GM19468 (cell line): Measurements from ENCODE around the gene SYNJ2.

Experiments
- ATAC-seq: cut with Tn5 transposase; IDR thresholded peaks from one replicate; pipeline ENCODE4 v1.9.1; 2021; ENCODE audit warnings: mild to moderate bottlenecking, moderate library complexity, moderate number of reproducible peaks; ENCODE audit not compliant: unreplicated experiment; ENCODE audit errors: extremely low read depth

Gene SYNJ2

DNA sequence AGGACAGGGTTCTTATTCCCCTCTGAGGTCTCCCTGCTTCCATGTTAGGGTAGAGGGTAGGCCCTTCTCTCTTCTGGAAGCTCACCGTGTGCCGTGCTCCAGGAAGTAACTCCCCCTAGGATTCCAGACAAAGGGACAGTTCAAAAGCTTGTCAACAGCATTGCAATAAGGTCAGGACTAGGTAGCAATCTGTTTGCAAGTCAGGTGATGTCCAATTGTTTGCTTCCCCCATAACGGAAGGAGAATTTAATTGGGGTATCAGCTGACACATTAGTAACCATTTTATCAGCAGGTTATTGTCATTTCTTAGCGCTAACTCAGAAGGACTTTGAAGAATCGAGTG is 41.9 kb downstream of the SYNJ2 start:
- ATAC-seq = no peak

DNA sequence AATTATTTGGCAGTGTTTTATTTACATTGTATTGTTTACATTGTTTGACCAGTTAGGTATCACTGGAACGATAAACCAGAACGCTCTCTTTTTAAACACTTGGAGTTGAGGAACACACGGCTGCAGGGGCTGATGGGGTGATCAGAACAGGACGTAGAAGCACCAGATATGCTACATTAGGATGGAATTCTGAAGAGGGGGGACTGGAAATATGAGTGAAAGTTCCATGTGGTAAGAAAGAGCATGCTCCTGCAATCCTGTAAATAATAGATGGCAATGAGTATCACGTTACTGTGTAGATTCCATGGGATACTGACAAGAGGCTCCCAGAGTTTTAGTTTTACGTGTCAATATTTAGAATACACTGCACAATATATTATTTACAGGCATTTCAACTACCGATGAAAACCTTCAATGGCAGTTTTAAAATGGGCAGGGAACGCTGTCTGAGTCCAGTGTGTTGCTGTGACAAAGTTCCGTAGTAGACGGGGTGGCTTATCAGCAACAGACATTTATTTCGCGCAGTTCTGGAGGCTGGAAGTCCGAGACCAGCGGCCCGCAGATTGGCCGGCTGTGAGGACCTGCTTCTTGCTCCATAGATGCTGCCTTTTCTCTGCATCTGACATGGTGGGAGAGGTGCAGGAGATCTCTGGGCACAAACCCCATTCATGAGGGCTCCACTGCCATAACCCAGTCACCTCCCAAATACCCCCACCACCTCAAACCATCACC is 43.1 kb downstream of the SYNJ2 start:
- no peak for ATAC-seq

DNA sequence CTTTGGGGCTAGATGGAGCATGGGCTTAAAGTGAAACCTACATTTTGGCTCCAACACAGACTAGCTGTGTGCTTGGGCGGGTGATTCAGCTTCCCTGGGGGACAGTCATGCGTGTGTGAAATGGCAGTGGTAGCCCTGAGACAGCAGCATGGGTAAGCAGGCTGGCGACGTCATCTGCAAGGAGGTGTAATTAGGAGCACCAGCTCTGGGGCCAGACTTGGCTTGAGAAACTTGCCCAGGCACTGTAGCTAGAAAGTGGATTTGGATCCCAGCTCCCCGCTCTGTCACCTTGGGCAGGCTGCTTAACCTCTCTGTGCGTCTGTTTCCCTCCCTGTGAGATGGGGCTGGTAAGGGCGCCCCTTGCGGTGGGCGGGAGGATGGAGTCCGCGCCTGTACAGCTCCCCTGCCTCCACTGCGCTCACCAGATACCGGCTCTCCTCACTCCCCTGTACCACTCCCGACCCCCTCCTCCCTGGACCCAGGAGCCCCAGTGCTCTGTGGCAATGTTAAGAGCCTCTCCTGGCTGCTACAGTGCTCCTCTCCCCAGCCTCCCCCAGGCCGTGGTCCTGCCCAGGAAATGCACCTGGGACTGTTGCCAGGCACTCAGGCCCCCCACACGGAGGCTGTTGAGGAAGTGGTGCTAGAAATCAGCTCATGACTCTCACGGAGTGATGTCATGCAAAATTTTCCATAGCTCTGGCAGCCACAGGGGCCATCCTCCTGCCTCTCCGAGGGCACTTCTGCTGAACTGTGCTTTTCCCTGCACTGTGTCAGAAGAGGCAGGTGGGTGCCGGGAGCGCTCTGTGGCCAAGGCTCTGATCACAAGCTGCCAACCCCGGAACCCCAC is 44.6 kb downstream of the SYNJ2 start:
- ATAC-seq = peak; percentile 68

DNA sequence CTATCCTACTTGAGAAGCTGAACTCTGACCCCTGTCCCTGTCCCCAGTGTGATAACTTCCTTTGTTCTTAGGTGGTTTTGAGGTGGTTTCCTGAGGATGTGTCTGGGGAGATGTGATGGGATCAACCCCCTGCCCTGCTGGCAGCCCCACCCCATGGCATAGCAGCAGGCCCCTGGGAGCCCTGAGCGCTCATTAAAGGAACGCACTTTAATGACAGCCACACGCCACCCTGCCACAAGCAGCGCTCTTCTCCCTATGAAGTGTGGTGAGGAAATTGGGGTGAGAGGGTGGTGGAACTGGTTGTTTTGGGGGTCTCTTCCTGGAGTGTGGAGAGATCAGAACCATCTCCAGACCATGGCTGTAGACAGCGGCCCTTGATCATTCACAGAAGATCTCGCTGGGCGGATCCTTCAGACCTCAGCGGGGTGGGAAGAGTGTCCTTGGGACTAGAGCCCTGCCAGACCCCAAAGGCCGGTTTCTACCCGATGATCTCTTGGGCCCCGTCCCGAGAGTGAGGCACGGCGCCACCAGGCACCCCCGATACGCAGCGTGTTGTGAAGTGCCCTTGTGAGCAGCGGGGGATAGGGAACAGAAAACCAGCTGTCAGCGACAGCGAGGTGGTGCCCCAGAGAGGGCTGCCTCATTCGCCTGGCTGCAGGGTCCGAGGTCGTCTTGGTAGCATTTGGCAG is 45.4 kb downstream of the SYNJ2 start:
- no peak for ATAC-seq

DNA sequence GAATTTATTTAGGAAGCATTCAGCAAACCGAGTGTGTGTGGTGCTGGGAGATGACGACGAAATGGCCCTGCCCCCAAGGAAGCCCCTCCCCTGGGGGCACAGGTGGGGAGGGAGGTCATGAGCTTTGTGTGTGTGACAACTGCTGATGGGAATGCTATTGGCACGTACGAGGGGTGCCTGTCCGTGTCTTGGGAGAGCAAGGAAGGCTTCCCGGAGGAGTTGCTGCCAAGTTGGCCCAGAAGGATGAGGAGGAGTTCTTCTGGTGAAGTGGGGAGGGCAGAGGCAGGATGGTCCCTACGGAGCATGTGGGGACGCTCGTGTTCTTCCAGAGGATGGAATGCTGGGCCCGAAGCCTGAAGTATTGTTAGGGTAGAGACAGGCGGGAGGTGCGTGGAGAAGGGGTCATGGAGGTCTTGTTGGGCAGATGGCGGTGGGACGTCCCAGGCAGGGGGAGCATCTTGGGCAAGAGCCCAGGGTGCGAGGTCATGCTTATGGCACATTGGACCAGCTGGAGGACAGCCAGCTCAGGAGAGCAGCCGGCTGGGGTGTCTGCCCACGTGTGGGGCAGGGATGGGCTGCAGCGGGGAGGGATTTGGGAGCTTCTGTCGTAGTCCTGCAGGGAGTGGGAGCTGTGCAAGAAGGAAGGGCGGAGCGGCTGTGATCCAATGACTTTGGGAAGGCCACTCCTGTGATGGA is 46.1 kb downstream of the SYNJ2 start:
- ATAC-seq = no peak

DNA sequence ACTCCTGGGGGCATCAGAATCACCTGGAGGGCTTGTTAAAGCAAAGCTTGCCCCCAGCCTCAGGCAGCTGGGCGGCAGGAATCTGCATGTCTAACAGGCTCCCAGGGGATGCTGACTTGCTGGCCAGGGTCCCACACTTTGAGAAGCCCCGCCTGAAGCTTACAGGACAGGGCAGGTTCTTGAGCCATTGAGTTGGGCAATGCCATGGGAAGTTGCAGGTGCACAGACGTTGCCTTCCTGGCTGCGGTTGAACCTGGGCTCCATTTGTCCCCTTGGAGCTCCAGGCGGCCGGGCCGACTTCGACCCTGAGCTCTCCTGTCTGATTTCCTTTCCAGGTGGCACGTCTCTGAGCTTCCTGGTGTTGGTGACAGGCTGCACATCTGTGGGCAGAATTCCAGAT is 46.8 kb downstream of the SYNJ2 start:
- ATAC-seq = no peak

DNA sequence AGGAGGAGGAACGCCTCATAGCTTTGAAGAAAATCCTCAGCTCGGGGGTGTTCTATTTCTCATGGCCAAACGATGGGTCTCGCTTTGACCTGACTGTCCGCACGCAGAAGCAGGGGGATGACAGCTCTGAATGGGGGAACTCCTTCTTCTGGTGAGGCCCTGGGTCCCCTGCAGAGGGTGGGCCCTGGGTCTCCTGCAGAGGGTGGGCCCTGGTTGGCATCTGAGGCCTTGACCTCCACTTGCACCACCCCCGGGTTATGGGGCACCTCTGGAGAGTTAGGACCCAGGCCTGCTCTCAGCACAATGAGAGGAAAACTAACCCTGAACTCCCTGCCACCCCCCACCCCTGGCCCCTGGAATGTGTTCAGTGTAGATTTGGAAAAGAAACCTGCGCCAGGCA is 47.2 kb downstream of the SYNJ2 start:
- no peak for ATAC-seq

DNA sequence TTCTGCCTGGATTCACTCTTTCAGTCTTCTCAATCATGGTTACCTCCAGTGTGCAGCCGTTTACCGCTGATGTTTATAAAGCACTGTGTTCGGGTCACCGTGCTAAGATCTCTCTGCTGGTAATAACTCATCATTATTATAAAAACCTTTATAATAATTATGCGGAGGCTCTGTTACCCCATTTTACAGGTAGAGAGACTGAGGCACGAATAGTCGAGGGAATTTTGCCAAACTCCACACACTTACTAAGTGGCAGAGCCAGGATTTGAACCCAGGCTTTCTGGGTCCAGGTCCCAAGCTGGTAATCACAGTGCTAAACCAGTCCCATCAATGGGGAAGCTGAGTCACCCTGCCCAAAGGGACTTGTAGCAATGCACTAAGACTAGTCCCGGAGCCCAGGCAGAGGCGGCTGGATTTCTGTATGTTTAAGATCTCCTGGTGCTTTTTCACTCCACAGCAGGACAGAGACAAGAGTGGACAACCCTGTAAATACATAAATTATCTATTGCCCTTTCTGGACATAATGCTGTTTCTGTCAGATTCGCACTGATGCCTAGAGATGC is 48.1 kb downstream of the SYNJ2 start:
- no peak for ATAC-seq

DNA sequence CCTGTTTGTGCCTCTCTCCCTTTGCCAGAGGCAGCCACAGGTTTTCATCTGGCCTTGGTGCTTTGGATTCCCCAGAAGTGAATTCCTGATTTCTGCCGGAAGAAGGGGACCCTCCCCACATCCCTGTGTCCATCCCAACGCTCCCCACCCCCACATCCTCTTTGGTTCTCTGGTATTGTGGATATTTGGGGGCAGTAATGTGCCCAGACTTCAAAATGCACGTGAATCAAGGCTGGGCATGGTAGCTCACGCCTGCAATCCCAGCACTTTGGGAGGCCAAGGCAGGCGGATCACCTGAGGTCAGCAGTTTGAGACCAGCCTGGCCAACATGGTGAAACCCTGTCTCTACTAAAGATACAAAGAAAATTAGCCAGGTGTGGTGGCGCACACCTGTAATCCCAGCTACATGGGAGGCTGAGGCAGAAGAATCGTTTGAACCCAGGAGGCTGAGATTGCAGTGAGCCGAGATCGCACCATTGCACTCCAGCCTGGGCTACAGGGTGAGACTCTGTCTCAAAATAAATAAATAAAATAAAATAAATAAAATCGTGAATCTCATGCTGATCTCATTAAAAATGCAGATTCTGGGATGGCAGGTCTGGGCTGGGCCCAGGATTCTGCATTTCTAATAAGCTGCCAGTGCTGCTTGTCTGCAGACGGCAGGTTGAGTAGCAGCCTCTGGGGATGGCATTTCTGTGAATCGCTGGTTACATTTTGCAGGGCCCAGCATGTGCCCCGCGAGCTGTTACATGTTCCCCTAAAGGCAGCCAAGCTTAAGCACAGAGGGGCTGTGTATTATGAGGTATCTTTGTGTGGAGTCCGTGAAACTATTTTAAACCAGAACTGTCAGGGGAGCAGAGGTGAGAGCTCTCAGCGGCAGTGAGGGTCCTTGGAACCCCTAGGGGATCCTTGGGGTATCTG is 49.0 kb downstream of the SYNJ2 start:
- ATAC-seq = no peak

DNA sequence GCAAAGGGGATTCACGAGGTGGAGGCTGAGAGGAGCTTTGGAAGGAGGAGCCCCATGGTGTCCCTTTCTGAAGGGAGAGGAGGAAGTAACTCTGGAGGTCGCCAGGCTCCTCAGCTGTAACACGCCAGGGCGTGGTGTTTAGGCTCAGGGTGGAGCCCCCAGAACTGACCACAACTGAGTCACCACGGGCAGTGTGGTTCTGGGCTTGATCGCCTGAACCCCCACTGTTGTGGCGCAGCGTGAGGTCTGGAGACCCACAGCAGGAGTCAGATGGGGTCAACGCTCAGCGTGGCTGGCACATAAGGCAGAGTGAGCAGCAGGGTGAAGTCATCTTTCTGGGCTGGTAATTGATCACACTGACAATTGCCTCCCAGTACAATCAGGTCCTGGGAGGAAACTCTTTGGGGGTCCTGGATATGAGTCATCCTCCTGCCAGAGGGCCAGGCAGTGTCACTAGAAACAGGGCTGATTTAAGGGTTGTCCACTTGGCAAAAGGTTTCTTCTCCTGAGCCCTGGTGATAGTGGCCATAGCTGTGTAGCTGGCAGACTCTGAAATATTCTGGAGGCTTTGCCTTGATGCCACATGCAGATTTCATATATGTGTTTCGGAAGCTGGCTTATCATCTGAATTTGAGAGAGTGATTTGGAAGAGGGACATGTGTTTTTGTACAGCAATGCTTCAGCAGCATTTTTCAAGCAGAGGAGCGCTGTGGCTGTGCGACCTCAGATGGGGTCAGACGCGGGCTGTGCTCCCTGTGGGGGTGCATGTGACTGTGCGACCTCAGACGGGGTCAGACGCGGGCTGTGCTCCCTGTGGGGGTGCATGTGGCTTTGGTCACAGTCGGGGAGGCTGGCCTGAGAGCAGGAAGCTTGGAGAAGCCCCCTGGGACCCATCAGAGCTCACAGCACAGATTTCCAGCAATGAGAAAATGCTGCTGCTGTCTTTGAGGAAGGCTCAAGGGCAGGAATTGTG is 50.0 kb downstream of the SYNJ2 start:
- peak; percentile 35 for ATAC-seq

DNA sequence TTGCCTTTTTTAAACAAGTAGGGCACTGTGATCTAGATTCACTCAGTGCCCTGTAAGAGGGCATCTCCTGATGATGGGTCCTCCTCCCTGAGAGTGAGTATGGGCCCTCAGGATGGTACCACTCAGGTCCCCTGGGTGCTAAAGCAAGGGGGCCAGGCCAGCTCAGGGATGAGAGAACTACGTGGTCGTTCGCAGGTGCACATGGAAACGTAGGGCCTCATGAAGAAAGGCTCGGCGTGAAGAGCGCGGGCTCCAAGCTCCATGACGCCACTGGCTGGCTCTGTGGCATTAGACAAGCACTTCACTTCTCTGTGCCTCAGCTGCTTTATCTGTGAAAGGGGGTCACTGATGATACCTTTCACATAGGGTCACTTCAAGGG is 50.7 kb downstream of the SYNJ2 start:
- ATAC-seq = no peak

DNA sequence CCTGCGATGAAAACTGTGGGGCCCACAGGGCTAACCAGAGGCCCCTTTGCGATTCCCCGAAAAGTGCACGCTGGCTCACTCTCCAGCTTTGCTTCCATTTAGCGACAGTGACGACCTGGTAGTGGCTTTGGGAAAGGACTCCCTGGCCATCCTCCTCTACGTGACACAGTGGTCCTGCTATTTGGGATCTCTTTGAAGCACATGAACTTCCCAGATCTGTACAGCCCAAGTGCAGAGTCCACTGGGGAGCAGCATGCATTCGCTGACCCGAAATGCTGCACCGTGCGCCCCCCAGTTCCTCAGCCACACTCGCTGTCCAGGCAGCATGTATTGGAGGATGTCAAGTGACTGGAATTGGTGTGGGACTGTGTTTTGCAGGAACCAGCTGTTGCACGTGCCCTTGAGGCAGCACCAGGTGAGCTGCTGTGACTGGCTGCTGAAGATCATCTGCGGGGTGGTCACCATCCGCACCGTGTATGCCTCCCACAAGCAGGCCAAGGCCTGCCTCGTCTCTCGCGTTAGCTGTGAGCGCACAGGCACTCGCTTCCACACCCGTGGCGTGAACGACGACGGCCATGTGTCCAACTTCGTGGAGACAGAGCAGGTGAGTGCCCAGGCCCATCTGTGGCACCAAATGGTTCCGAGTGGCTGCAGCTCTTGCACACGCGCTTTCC is 51.6 kb downstream of the SYNJ2 start:
- ATAC-seq = no peak

DNA sequence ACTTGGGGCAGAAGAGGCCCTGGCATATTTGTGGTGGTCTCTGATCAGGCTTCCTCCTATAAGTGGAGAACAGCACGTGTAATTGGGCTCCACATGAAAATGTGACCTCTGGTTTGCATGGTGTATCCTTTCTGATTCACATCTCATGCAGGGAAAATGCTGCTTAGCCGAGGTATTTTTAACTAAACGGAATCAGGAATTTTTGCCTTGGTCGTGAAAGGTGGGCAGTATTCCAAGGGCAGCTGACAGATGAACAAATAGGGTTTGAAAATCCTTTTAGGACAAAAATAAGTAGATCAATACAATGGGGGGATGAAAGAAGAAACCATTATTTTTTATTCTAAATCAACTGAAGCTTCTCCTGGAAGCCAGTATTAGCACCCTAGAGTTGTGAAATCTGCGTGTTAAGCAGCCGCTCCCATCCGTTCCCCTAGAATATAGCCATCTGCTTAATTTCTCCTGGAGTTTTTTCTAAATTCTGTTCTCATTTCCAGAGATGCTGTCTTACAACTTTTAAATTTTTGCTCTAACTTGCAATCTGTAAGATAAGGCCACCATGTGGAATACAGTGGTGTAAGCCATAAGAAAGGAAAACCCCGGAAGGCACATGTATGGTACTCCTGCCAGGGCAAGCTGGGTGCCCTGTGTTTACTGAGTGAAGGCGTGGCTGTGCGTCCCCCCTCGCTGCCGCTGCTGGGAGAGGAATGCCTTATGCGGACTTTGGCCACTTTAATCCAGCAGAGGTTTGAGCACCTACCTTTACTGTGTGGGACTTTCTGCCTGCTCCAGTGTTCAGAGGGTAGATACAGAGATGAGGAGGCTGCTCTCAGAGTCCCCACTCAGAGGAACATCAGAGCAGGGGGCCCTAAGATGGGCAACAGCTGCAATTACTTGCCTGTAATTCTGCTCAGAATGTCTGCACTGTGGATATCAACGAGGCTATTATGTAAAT is 52.4 kb downstream of the SYNJ2 start:
- ATAC-seq = no peak

DNA sequence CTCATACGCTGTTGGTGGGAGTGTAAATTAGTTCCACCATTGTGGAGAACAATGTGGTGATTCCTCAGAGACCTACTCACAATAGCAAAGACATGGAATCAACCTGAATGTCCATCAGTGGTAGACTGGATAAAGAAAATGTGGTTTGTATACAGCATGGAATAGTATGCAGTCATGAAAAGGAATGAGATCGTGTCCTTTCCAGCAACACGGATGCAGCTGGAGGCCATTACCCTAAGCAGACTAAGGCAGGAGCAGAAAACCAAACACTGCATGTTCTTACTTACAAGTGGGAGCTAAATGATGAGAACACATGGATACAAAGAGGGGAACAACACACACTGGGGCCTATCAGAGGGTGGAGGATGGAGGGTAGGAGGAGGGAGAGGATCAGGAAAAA is 54.6 kb downstream of the SYNJ2 start:
- ATAC-seq = no peak

DNA sequence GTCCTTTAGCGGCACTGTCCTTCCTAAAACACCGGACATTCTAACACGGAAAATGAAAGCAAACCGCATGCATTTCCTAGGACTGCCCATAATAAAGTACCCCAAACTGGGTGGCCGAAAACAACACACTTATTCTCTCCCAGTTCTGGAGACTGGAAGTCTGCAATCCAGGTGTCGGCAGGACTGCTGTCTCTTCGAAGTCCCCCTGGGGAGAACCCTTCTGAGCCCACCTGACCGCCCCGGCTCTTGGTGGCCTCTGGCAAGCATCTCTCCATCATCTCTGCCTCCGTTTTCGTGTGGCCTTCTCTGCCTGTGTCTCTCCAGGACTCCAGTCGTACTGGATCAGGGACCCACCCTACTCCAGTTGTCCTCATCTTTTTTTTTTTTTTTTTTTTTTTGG is 55.4 kb downstream of the SYNJ2 start:
- no peak for ATAC-seq

DNA sequence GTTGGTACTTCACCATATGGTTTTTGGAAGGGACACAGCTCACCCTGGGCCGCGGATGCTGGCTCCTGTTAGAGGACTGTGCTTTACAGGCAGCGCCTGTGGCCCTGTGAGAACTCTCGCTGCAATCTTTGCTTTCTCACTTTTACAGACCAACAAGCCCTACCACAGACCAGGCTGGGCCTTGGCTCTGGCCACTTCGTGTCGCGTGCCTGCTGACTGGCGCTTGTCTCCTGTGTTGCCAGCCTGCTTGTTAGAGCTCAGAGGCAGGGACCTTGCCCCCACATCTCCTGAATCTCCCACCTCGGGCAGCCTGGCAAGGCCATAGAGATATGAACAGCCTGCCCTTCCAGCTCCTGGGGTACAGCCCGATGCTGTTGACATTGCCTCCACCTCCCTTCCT is 56.1 kb downstream of the SYNJ2 start:
- no peak for ATAC-seq
